ENCODE measurements around the gene FIBCD1. TPM values are rescaled to one million over a fixed set of nuclear protein-coding genes. Genes with fewer than 3 reads are reported as not detected.

FIBCD1 gene
- total and polyA plus RNA-seq, 4 donors = 1.2 to 8.2 (median 4.8) TPM

DNA sequence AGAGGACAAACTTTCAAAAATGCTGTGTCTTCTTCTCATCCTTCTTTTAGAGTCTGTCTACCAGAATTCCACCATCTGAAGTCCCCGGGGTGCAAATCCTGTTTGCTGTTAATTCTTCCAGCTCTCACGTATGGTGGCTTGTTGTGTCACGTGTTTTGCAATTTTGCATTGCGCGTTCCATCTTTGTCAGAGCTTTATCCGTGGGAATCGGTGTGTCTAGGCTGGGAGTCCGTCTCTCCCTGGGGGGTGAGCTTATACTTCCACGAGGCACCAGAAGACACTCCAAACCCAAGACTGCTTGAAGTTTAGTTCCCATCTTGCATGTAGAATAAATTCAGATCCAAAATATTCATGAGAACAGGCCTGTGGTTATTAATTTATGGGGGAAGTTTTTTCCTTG lies 6.1 kb upstream of the FIBCD1 start:
- H3K9me3 ChIP-seq (ENCODE audit: control insufficient read depth, insufficient read depth, low read length) = no peaks in the 10 kb centered on the region
- no peak overlapping the region for H3K27ac ChIP-seq (ENCODE audit: low read depth, low read length)
- no peaks in the 10 kb centered on the region for H3K36me3 ChIP-seq (ENCODE audit: control insufficient read depth, insufficient read depth, low read length)
- peaks cover 26% of the 10 kb centered on the region for H3K4me1 ChIP-seq (ENCODE audit: control insufficient read depth, insufficient read depth, low read length)
- DNase-seq (ENCODE audit: low read depth in 4 of 6, low spot score in 6 of 6) = no peak
- peaks cover 21% of the 10 kb centered on the region for H3K27me3 ChIP-seq (ENCODE audit: control insufficient read depth, insufficient read depth, low read length)
- WGBS (ENCODE audit: insufficient coverage) = 91% methylated on average over 3 of the region's 9 CpGs
- no peak overlapping the region for H3K4me3 ChIP-seq (ENCODE audit: low read depth, low read length)

DNA sequence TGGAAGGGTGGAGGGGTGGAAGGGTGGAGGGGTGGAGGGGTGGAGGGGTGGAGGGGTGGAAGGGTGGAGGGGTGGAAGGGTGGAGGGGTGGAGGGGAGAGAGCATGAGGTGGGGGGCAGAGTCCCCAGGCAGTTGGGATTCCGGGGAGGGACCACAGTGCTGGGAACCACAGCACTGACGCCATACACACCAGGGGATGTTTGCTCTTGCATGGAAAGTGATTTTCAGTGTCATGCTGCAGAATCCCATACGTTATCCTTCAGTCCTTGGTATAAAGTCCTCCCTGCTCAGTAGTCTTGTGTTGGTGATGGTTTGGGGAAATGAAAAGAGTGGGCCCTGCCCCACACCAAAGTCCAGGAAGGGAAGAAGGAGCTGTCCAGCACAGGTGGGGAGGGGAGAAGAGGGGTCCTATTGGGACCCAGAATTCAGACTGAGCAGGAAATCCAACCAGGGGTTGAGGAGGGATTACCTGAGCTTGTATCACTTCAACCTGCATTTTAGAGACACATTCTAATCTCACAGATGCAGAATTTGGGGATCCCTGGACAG lies 5.5 kb upstream of the FIBCD1 start:
- no peaks in the 10 kb centered on the region for H3K9me3 ChIP-seq (ENCODE audit: control insufficient read depth, insufficient read depth, low read length)
- no peak for DNase-seq (ENCODE audit: low read depth in 4 of 6, low spot score in 6 of 6)
- no peak overlapping the region for H3K4me3 ChIP-seq (ENCODE audit: low read depth, low read length)
- H3K36me3 ChIP-seq (ENCODE audit: control insufficient read depth, insufficient read depth, low read length) = no peaks in the 10 kb centered on the region
- peaks cover 30% of the 10 kb centered on the region for H3K4me1 ChIP-seq (ENCODE audit: control insufficient read depth, insufficient read depth, low read length)
- WGBS (ENCODE audit: insufficient coverage) = no CpG with 5 or more reads among the region's 3 CpGs
- peaks cover 25% of the 10 kb centered on the region for H3K27me3 ChIP-seq (ENCODE audit: control insufficient read depth, insufficient read depth, low read length)
- H3K27ac ChIP-seq (ENCODE audit: low read depth, low read length) = no peak overlapping the region

DNA sequence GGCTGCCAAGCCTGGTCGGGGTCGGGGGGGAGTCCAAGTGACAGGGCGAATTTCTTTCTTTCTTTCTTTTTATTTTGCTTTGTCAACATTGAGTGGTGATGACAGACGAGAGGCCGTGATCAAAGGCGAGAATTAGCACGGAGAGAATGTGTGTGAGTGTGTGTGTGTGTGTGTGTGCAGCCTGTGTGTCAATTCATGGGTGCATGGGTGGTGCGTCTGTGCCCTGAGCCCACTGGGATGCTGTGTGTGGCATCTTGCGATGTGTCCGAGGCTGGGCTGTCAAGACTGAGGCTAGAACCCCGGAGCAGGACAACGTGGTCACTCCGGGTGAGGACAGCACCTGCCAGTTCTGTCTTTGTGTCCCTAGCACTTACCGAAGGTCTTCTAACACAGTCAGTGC lies 4.7 kb upstream of the FIBCD1 start:
- 43% methylated on average over 11 of the region's 14 CpGs for WGBS (ENCODE audit: insufficient coverage)
- Histone ChIP-seq H3K27ac (ENCODE audit: low read depth, low read length) (no peak overlapping the region), H3K36me3 (ENCODE audit: control insufficient read depth, insufficient read depth, low read length) (no peaks in the 10 kb centered on the region), H3K4me1 (ENCODE audit: control insufficient read depth, insufficient read depth, low read length) (peaks cover 33% of the 10 kb centered on the region), H3K27me3 (ENCODE audit: control insufficient read depth, insufficient read depth, low read length) (peaks cover 31% of the 10 kb centered on the region), H3K9me3 (ENCODE audit: control insufficient read depth, insufficient read depth, low read length) (no peaks in the 10 kb centered on the region), H3K4me3 (ENCODE audit: low read depth, low read length) (no peak overlapping the region)
- peak in 1 of 6 donors; percentile 18 for DNase-seq (ENCODE audit: low read depth in 4 of 6, low spot score in 6 of 6)

DNA sequence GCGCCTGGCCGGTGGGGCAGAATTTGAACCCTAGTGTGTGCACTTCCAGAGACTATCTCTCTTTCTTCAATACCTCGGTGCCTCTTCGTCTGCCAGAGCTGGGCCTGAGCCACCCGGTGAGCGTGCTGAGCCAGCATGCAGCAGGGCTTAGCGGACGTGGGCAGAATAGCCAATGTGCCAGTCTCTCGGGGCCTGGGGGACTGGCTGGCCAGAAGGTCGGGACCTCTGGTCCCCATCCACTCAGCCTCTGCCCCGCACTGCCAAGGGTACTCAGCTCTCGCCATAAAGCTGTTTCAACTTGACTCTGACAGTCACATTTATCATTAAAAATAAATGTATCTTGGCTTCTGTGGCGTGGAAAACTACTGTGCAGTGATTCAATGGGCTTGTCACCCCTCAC lies 4.2 kb upstream of the FIBCD1 start:
- peaks cover 32% of the 10 kb centered on the region for H3K27me3 ChIP-seq (ENCODE audit: control insufficient read depth, insufficient read depth, low read length)

DNA sequence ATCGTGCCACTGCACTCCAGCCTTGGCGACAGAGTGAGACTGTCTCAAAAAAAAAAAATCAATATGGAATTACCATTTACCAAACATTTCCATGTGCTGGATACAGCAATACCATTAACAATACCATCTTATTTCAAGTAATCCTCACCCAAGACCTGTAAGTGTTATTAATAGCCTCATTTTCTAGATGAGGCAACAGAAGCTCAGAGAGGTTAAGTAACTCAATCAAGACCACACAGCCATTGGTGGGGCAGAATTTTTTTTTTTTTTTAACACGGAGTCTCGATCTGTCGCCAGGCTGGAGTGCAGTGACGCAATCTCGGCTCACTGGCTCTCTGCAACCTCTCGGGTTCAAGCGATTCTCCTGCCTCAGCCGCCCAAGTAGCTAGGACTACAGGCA lies 3.6 kb upstream of the FIBCD1 start:
- H3K9me3 ChIP-seq (ENCODE audit: control insufficient read depth, insufficient read depth, low read length) = no peaks in the 10 kb centered on the region
- no peaks in the 10 kb centered on the region for H3K36me3 ChIP-seq (ENCODE audit: control insufficient read depth, insufficient read depth, low read length)
- DNase-seq (ENCODE audit: low read depth in 4 of 6, low spot score in 6 of 6) = no peak
- H3K4me3 ChIP-seq (ENCODE audit: low read depth, low read length) = no peak overlapping the region
- H3K4me1 ChIP-seq (ENCODE audit: control insufficient read depth, insufficient read depth, low read length) = peaks cover 40% of the 10 kb centered on the region
- 80% methylated on average over 10 of the region's 10 CpGs for WGBS (ENCODE audit: insufficient coverage)
- peaks cover 38% of the 10 kb centered on the region for H3K27me3 ChIP-seq (ENCODE audit: control insufficient read depth, insufficient read depth, low read length)
- no peak overlapping the region for H3K27ac ChIP-seq (ENCODE audit: low read depth, low read length)

More for the DNA sequence above, 4.2 kb upstream of the FIBCD1 start:
- peaks cover 35% of the 10 kb centered on the region for H3K4me1 ChIP-seq (ENCODE audit: control insufficient read depth, insufficient read depth, low read length)
- H3K9me3 ChIP-seq (ENCODE audit: control insufficient read depth, insufficient read depth, low read length) = no peaks in the 10 kb centered on the region
- peak in 2 of 6 donors; percentile 59 to 66 for DNase-seq (ENCODE audit: low read depth in 4 of 6, low spot score in 6 of 6)
- no peak overlapping the region for H3K4me3 ChIP-seq (ENCODE audit: low read depth, low read length)
- WGBS (ENCODE audit: insufficient coverage) = 27% methylated on average over 10 of the region's 13 CpGs
- no peak overlapping the region for H3K27ac ChIP-seq (ENCODE audit: low read depth, low read length)
- no peaks in the 10 kb centered on the region for H3K36me3 ChIP-seq (ENCODE audit: control insufficient read depth, insufficient read depth, low read length)

DNA sequence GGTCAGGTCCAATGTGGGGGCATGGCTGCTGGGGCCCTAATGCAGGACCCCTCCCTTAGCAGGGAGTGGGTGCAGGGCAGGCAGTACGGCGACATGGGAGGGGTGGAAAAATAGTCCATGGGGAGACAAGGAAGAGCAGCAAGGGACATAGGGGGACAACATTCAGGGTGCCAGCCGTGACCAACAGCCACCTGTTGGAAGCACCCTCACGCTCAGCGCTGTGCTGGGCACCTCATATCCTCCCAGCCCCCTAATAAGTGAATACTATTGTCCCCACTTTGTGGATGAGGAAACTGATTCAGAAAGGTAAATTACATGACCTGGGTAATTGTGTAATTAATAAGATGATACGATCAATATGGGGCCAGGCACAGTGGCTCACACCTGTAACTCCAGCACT lies 3.0 kb upstream of the FIBCD1 start:
- H3K27me3 ChIP-seq (ENCODE audit: control insufficient read depth, insufficient read depth, low read length) = peaks cover 43% of the 10 kb centered on the region
- WGBS (ENCODE audit: insufficient coverage) = 93% methylated on average over 3 of the region's 6 CpGs

DNA sequence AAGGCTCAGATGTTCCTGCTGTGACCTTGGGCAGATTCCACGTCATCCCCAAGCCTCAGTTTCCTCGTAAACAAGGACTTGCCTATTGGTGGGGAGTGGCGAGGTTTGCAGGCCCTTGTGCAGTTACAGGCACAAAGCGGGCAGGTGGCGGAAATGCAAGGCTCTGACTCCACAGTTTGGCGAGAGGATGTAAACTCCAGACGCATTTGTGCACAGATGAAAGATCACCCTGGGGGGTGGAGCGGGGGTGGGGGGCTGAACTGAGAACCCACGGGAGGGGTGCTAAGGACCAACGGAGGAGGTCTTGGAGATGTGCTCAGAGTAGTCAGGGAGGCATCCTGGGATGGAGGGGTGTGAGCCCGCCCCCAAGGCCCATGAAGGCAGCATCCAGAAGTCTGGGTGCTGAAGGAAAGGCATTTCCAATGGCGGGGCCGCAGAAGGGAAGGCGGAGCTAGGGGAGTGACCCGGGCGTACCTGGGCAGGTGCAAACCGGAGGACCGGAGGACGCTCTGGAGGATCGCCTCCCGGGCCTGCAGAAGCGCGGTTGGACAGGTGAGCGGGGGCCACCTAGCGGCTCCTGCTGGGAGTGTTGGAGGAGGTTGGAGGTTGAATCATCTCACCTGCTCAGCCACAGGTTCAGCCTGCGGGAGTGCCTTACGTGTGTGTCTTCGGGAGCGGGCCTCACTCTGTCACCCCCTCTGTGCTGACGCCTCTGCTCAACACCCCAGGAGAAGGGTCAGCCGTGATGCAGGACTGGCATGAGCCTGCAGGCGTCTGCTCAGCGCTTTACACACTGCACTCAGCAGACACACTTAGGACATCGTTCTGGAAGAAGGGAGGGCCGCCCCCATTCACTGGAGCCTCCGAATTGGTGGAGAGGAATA lies 1.9 kb upstream of the FIBCD1 start:
- 8% methylated on average over 30 of the region's 36 CpGs for WGBS (ENCODE audit: insufficient coverage)
- Histone ChIP-seq H3K27me3 (ENCODE audit: control insufficient read depth, insufficient read depth, low read length) (peaks cover 48% of the 10 kb centered on the region), H3K36me3 (ENCODE audit: control insufficient read depth, insufficient read depth, low read length) (peaks cover 3% of the 10 kb centered on the region), H3K4me1 (ENCODE audit: control insufficient read depth, insufficient read depth, low read length) (peaks cover 55% of the 10 kb centered on the region), H3K27ac (ENCODE audit: low read depth, low read length) (no peak overlapping the region), H3K4me3 (ENCODE audit: low read depth, low read length) (no peak overlapping the region), H3K9me3 (ENCODE audit: control insufficient read depth, insufficient read depth, low read length) (no peaks in the 10 kb centered on the region)
- DNase-seq (ENCODE audit: low read depth in 4 of 6, low spot score in 6 of 6) = peak in 2 of 6 donors; percentile 71 to 89

More for the DNA sequence above, 3.0 kb upstream of the FIBCD1 start:
- no peak for DNase-seq (ENCODE audit: low read depth in 4 of 6, low spot score in 6 of 6)
- Histone ChIP-seq H3K9me3 (ENCODE audit: control insufficient read depth, insufficient read depth, low read length) (no peaks in the 10 kb centered on the region), H3K36me3 (ENCODE audit: control insufficient read depth, insufficient read depth, low read length) (peaks cover 3% of the 10 kb centered on the region), H3K4me1 (ENCODE audit: control insufficient read depth, insufficient read depth, low read length) (peaks cover 45% of the 10 kb centered on the region), H3K4me3 (ENCODE audit: low read depth, low read length) (no peak overlapping the region), H3K27ac (ENCODE audit: low read depth, low read length) (no peak overlapping the region)

DNA sequence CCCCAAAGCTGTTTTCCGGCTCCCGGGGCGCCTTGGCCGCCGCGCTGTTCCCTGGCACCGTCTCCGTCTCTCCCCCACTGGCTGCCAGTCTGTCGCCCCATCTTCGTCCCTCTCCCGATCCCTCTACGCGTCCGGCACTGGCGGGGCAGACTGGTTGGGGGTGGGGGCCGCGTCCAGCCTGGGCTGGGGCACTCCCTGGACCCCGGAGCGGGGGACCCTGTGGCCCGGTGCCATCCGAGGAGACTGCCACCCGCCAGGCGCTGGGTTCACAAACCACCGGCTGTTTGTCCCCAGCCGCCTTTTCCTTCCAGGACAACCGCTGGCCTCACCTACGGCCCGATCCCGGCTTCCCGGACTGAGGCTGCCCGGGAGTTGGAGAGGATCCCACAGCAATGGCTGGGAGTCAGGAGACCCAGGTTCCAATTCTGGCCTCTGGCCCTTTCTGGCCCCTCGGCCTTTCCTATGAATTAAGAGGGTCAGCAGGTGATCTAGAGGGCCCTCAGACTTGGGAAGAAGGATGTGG lies 1.0 kb upstream of the FIBCD1 start:
- H3K4me3 ChIP-seq (ENCODE audit: low read depth, low read length) = no peak overlapping the region
- H3K27me3 ChIP-seq (ENCODE audit: control insufficient read depth, insufficient read depth, low read length) = peaks cover 50% of the 10 kb centered on the region
- WGBS (ENCODE audit: insufficient coverage) = 2% methylated on average over 31 of the region's 32 CpGs
- no peak for DNase-seq (ENCODE audit: low read depth in 4 of 6, low spot score in 6 of 6)
- H3K9me3 ChIP-seq (ENCODE audit: control insufficient read depth, insufficient read depth, low read length) = no peaks in the 10 kb centered on the region
- H3K27ac ChIP-seq (ENCODE audit: low read depth, low read length) = no peak overlapping the region
- peaks cover 58% of the 10 kb centered on the region for H3K4me1 ChIP-seq (ENCODE audit: control insufficient read depth, insufficient read depth, low read length)
- H3K36me3 ChIP-seq (ENCODE audit: control insufficient read depth, insufficient read depth, low read length) = peaks cover 3% of the 10 kb centered on the region

DNA sequence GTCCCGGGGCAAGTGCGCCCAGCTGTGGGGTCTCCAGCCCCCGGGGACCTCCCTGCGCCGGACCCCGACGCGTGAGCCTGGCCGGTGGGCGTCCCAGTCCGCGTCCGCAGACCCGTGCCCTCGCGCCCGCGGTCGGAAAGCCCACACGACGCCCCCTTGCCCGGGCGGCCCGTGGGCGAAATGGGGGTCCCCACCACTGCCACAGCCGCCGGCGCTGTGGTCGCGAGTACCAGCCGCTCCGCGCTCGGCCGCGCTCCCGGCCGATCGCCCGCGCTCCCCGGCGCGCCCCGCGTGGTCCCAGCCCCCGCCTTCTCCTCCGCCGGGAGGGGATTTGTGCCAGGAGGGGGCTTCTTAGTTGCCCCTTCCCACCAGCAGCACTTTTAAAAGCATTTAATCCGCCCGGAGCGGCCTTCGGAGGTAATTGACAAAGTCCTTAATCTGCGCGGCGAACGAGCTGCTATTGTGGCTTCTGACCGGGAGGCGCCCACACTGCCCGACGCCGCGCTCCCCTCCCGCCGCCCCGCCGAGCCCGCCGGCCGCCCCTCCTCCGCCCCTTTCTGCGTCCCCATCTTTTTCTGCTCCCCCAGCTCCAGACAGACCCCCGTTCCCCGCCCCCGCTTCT lies 469 bp upstream of the FIBCD1 start:
- Histone ChIP-seq H3K27me3 (ENCODE audit: control insufficient read depth, insufficient read depth, low read length) (peaks cover 50% of the 10 kb centered on the region), H3K4me1 (ENCODE audit: control insufficient read depth, insufficient read depth, low read length) (peaks cover 59% of the 10 kb centered on the region), H3K36me3 (ENCODE audit: control insufficient read depth, insufficient read depth, low read length) (peaks cover 3% of the 10 kb centered on the region), H3K9me3 (ENCODE audit: control insufficient read depth, insufficient read depth, low read length) (no peaks in the 10 kb centered on the region), H3K4me3 (ENCODE audit: low read depth, low read length) (no peak overlapping the region), H3K27ac (ENCODE audit: low read depth, low read length) (no peak overlapping the region)
- DNase-seq (ENCODE audit: low read depth in 4 of 6, low spot score in 6 of 6) = peak in 1 of 6 donors; percentile 26
- under 1% methylated on average over 61 of the region's 75 CpGs for whole genome bisulfite sequencing (ENCODE audit: insufficient coverage)

All from spinal cord (tissue), 10 donors.